Neuronal stem cell (in vitro differentiated cells): ENCODE measurements around the gene PSG7.
A peak's percentile ranks its signal among the peaks of the same experiment; 100 is the strongest.
"Not testable (repeated sequence)": the region's sequence is repeated elsewhere in the genome, so short reads cannot be mapped to it uniquely, and the experiment has no call there.

Source experiments
- DNase-seq: peaks from one replicate; pipeline ENCODE4 v3.0.0-alpha.2; 2013; ENCODE audit warnings: low spot score
- H2AFZ ChIP-seq: one replicate; pipeline ENCODE4 v1.6.1; 2013; ENCODE audit warnings: mild to moderate bottlenecking, low read length, inconsistent platforms
- H2AK5ac ChIP-seq: 2 replicates; pipeline ENCODE4 v1.6.1; 2013; ENCODE audit warnings: low read depth, mild to moderate bottlenecking, inconsistent platforms, low read length, moderate library complexity, mixed read lengths
- H2BK120ac ChIP-seq: 2 replicates; pipeline ENCODE4 v1.6.1; 2013; ENCODE audit warnings: low read depth, mild to moderate bottlenecking, inconsistent platforms, low read length, moderate library complexity, mixed read lengths
- H2BK12ac ChIP-seq: one replicate; pipeline ENCODE4 v1.6.1; 2013; ENCODE audit warnings: low read length, inconsistent platforms
- H2BK15ac ChIP-seq: 2 replicates; pipeline ENCODE4 v1.6.1; 2013; ENCODE audit warnings: mild to moderate bottlenecking, low read length, inconsistent platforms, mixed read lengths
- H2BK5ac ChIP-seq: one replicate; pipeline ENCODE4 v1.6.1; 2013; ENCODE audit warnings: inconsistent platforms, mild to moderate bottlenecking, low read length, moderate library complexity
- H3K14ac ChIP-seq: one replicate; pipeline ENCODE4 v1.6.1; 2013; ENCODE audit warnings: low read length, inconsistent platforms
- H3K18ac ChIP-seq: 2 replicates; pipeline ENCODE4 v1.6.1; 2013; ENCODE audit warnings: low read length, inconsistent platforms
- H3K23ac ChIP-seq: 2 replicates; pipeline ENCODE4 v1.6.1; 2013; ENCODE audit warnings: low read depth, mild to moderate bottlenecking, mixed read lengths, low read length, inconsistent platforms; ENCODE audit not compliant: poor library complexity
- H3K27ac ChIP-seq: replicated peaks from 3 replicates; pipeline ENCODE4 v1.5.1; 2013; ENCODE audit warnings: low read length, inconsistent platforms
- H3K27me3 ChIP-seq, 3 experiments: 2 replicates each; pipeline ENCODE4 v1.6.1; 2013; ENCODE audit warnings: low read length in 3 of 3, mild to moderate bottlenecking in 2 of 3, inconsistent platforms in 1 of 3, low read depth in 1 of 3, mixed read lengths in 1 of 3, moderate library complexity in 1 of 3; ENCODE audit not compliant: control insufficient read depth in 3 of 3, insufficient read depth in 3 of 3
- H3K36me3 ChIP-seq, 2 donors: replicated peaks in 1 of 2; 2 replicates each; pipeline ENCODE4 v1.6.1; 2013; ENCODE audit warnings: low read length in 2 of 2; ENCODE audit not compliant: control insufficient read depth in 2 of 2, insufficient read depth in 2 of 2
- H3K4ac ChIP-seq: 2 replicates; pipeline ENCODE4 v1.6.1; 2013; ENCODE audit warnings: inconsistent platforms, mild to moderate bottlenecking, low read length, moderate library complexity
- H3K4me1 ChIP-seq, 2 donors: 1 replicate in 1 of 2; 2 replicates in 1 of 2; pipeline ENCODE4 v1.6.1; 2013; ENCODE audit warnings: low read length in 2 of 2, low read depth in 1 of 2; ENCODE audit not compliant: control insufficient read depth in 2 of 2, insufficient read depth in 1 of 2
- H3K4me2 ChIP-seq: one replicate; pipeline ENCODE4 v1.6.1; 2013; ENCODE audit warnings: mild to moderate bottlenecking, low read length, inconsistent platforms; ENCODE audit not compliant: insufficient read depth, poor library complexity, severe bottlenecking
- H3K4me3 ChIP-seq, 2 donors: 2 replicates each; pipeline ENCODE4 v1.5.1; 2013; ENCODE audit warnings: low read length in 2 of 2, mild to moderate bottlenecking in 2 of 2, inconsistent platforms in 1 of 2, moderate library complexity in 1 of 2
- H3K79me1 ChIP-seq: one replicate; pipeline ENCODE4 v1.6.1; 2013; ENCODE audit warnings: low read depth, mild to moderate bottlenecking, inconsistent platforms, low read length, moderate library complexity
- H3K9ac ChIP-seq: one replicate; pipeline ENCODE4 v1.6.1; 2013; ENCODE audit warnings: mild to moderate bottlenecking, low read depth, low read length, inconsistent platforms; ENCODE audit not compliant: poor library complexity
- H3K9me3 ChIP-seq, 2 donors: replicated peaks in 1 of 2; 2 replicates each; pipeline versions ENCODE3 to v1.6.1; 2013; ENCODE audit warnings: low read length in 2 of 2, mild to moderate bottlenecking in 2 of 2, inconsistent platforms in 1 of 2, low read depth in 1 of 2, mixed read lengths in 1 of 2, moderate library complexity in 1 of 2; ENCODE audit not compliant: control insufficient read depth in 2 of 2, insufficient read depth in 1 of 2
- H4K8ac ChIP-seq: one replicate; pipeline ENCODE4 v1.6.1; 2013; ENCODE audit warnings: low read depth, mild to moderate bottlenecking, inconsistent platforms, low read length, moderate library complexity
- H4K91ac ChIP-seq: one replicate; pipeline ENCODE4 v1.6.1; 2013; ENCODE audit warnings: low read length, low read depth, mild to moderate bottlenecking, inconsistent platforms; ENCODE audit not compliant: poor library complexity
- WGBS, 2 donors: extraction: QIAGEN DNeasy Blood & Tissue Kit; methylation state at CpG; one replicate each; pipeline ENCODE4 v1.1.7; 2013; ENCODE audit warnings: missing lambda C conversion rate in 2 of 2, mixed read lengths in 1 of 2; ENCODE audit not compliant: insufficient read length in 2 of 2, insufficient replicate concordance in 1 of 2; ENCODE audit errors: extremely low coverage in 2 of 2; 5-methylcytosine and 5-hydroxymethylcytosine counted together

PSG7 gene

DNA sequence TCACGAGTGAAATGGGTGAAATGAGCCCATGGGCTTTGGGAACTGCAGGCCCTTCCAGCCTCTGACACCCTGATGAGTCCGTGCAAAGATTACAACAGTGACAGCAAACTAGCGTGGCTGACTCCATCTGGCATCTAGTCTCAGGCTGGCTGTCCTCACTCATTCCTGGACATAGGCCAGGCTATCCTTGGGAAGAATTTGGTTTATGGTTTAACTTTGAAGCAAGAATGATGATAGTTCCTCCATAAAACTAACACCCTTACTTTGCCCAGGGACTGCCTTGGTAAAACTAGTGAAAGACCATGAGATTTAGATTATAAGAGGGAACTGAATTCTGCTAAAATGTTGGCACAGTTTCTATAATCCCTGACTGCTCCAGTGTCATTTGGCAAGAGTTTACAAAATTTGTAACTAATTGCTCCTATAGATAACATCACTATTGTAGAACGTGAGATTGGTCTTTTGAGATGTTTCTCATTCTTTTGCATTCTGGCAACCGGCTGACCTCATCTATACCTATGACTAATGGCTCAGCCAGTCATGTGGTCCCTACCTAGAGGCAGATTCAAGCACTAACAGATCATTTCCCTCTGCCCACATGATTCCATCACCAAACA lies 4.4 kb downstream of the PSG7 start:
- not testable (repeated sequence) for H2BK5ac ChIP-seq, H3K18ac ChIP-seq, H3K36me3 ChIP-seq, H3K79me1 ChIP-seq, H2AK5ac ChIP-seq, H2BK120ac ChIP-seq, H2BK15ac ChIP-seq, H3K23ac ChIP-seq, H4K91ac ChIP-seq, H3K4ac ChIP-seq, H3K4me1 ChIP-seq, H2AFZ ChIP-seq, H3K4me3 ChIP-seq, H2BK12ac ChIP-seq, H3K14ac ChIP-seq, H3K27ac ChIP-seq, H3K9ac ChIP-seq, H3K4me2 ChIP-seq, DNase-seq, H3K27me3 ChIP-seq, H3K9me3 ChIP-seq, H4K8ac ChIP-seq
- WGBS, 2 donors: no CpG with 5 or more reads among the region's 5 CpGs

DNA sequence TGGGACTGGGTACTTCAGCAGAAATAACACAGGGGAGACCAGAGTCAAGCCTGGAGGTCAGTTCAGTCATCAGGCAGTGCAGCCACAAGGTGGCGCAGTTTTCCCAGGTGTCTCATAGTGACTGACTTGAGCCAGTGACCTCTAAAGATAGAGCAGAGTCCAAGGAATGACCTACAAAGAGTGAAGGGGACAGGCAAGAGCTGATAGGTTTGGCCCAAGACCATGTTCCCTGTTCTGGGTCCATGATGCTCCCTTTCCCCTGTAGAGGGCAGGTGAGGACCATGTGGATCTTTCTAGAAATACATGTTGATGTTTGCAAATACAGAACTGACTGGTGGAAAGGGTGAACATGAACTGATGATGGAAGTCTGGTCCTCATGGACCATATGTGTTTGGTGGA lies 6.8 kb downstream of the PSG7 start:
- not testable (repeated sequence) for H3K9me3 ChIP-seq, H3K4me1 ChIP-seq, H2BK120ac ChIP-seq, H3K9ac ChIP-seq, H3K18ac ChIP-seq, H3K27me3 ChIP-seq, H3K4ac ChIP-seq, H2AK5ac ChIP-seq, H3K4me2 ChIP-seq, H2AFZ ChIP-seq, H3K36me3 ChIP-seq, H3K14ac ChIP-seq, H3K27ac ChIP-seq, H4K8ac ChIP-seq, H3K23ac ChIP-seq, H2BK12ac ChIP-seq, DNase-seq, H2BK5ac ChIP-seq, H3K4me3 ChIP-seq, H4K91ac ChIP-seq, H3K79me1 ChIP-seq, H2BK15ac ChIP-seq
- WGBS, 2 donors: no CpG with 5 or more reads among the region's 1 CpG

DNA sequence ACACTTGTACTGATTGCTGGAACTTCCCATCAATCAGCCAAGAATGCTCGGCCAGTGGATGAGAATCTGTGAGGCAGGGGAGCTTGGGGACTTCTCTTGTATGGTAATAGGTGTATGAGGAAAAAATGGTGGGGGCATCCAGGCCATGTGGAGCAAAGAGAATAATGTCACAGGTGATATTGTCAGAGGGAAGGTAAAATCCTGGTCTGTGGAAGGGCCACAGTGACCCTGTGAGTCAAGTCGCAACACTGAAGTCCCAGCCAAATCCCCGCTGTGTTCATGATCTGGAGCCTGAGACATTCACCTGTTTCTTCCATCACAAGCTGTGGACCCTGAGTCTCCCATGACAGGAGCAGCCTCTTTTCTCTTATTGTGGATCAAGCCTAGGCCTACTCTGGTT lies 8.1 kb downstream of the PSG7 start:
- H3K4me2 ChIP-seq: no peak overlapping the region
- no peak for DNase-seq
- no peak overlapping the region for H2BK15ac ChIP-seq
- no peak overlapping the region for H2AK5ac ChIP-seq
- no peak overlapping the region for H2BK5ac ChIP-seq
- H3K9me3 ChIP-seq: peaks cover 0 to 3% of the 10 kb centered on the region in 2 donors
- H3K18ac ChIP-seq: no peak overlapping the region
- H3K14ac ChIP-seq: no peak overlapping the region
- no peak overlapping the region for H2AFZ ChIP-seq
- no peak overlapping the region for H3K27ac ChIP-seq
- no peaks in the 10 kb centered on the region for H3K79me1 ChIP-seq
- H3K4me1 ChIP-seq: no peaks in the 10 kb centered on the region
- no peak overlapping the region for H3K9ac ChIP-seq
- no peak overlapping the region for H3K23ac ChIP-seq
- no peaks in the 10 kb centered on the region for H3K27me3 ChIP-seq
- no peak overlapping the region for H2BK12ac ChIP-seq
- H3K36me3 ChIP-seq: no peaks in the 10 kb centered on the region
- no CpG with 5 or more reads among the region's 3 CpGs for WGBS, 2 donors
- no peak overlapping the region for H3K4me3 ChIP-seq
- no peak overlapping the region for H4K91ac ChIP-seq
- no peak overlapping the region for H4K8ac ChIP-seq
- H2BK120ac ChIP-seq: no peak overlapping the region
- H3K4ac ChIP-seq: no peak overlapping the region

DNA sequence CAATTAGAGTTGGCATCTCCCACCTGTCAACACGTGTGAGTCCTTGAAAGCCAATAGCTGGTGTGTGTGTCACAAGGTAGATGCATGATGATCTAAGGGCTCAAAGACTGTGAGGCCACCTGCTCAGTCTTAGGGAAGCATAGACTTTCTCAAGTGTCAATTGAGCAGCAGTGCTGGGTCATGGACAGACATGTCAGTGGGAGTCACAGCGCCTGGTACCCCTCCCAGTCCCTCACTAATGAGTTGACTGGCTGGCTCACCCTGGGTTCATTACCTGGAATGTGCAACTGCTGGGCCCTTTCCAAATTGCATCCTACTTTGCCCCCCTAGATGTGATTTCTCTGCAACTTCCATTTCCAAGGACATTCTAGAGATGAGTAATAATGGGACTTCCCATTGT lies 10.2 kb downstream of the PSG7 start:
- Histone ChIP-seq H3K79me1 (no peaks in the 10 kb centered on the region), H4K91ac (no peak overlapping the region), H3K36me3 (no peaks in the 10 kb centered on the region), H3K27ac (no peak overlapping the region), H3K27me3 (no peaks in the 10 kb centered on the region), H2AFZ (no peak overlapping the region), H3K14ac (no peak overlapping the region), H3K4ac (no peak overlapping the region), H2BK12ac (no peak overlapping the region), H3K18ac (no peak overlapping the region), H3K4me2 (no peak overlapping the region), H4K8ac (no peak overlapping the region), H3K4me1 (no peaks in the 10 kb centered on the region), H2BK120ac (no peak overlapping the region), H2BK5ac (no peak overlapping the region), H2BK15ac (no peak overlapping the region), H3K9me3 (peaks cover 0 to 3% of the 10 kb centered on the region in 2 donors), H2AK5ac (no peak overlapping the region), H3K23ac (no peak overlapping the region), H3K4me3 (peak overlapping the region in 1 of 2 donors; percentile 54), H3K9ac (no peak overlapping the region)
- no peak for DNase-seq
- no CpG with 5 or more reads among the region's 2 CpGs for WGBS, 2 donors
